ENCODE results near the gene CXCR5.
A peak's percentile ranks its signal among the peaks of the same experiment; 100 is the strongest.

CXCR5 gene

DNA sequence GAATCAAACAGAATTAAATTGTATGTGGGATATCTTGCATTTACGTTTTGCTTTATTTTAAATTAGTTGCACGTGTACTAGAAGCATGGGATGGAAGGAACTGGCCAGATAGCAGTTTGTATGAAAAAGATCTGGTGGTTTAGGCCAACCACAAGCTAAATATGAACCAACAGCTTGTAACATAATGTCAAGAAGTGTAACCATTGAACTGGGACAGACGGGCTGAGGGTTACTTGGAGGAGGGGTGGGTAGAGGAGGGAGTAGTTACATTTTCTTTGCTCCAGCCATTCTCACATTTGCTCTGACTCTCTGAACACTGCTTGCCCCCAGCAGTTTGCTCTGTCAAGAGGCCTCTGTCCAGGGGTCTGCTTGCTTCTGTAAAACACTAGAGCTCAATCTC lies 31.7 kb upstream of the CXCR5 start:
- Histone ChIP-seq H3K4me3 (ENCODE audit: low read depth in 1 of 2, low read length in 1 of 2) (no peak overlapping the region), H3K4me1 (ENCODE audit: control insufficient read depth in 1 of 2, insufficient read depth in 1 of 2, low read depth in 1 of 2, low read length in 1 of 2) (peaks cover 6% of the 10 kb centered on the region in 2 experiments), H3K36me3 (no peaks in the 10 kb centered on the region), H3K27ac (no peak overlapping the region), H3K27me3 (no peaks in the 10 kb centered on the region), H3K9me3 (no peaks in the 10 kb centered on the region)
- TF ChIP-seq, protein P1, sequence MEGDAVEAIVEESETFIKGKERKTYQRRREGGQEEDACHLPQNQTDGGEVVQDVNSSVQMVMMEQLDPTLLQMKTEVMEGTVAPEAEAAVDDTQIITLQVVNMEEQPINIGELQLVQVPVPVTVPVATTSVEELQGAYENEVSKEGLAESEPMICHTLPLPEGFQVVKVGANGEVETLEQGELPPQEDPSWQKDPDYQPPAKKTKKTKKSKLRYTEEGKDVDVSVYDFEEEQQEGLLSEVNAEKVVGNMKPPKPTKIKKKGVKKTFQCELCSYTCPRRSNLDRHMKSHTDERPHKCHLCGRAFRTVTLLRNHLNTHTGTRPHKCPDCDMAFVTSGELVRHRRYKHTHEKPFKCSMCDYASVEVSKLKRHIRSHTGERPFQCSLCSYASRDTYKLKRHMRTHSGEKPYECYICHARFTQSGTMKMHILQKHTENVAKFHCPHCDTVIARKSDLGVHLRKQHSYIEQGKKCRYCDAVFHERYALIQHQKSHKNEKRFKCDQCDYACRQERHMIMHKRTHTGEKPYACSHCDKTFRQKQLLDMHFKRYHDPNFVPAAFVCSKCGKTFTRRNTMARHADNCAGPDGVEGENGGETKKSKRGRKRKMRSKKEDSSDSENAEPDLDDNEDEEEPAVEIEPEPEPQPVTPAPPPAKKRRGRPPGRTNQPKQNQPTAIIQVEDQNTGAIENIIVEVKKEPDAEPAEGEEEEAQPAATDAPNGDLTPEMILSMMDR (IDR thresholded peaks at IDR 0.05) = no peak

DNA sequence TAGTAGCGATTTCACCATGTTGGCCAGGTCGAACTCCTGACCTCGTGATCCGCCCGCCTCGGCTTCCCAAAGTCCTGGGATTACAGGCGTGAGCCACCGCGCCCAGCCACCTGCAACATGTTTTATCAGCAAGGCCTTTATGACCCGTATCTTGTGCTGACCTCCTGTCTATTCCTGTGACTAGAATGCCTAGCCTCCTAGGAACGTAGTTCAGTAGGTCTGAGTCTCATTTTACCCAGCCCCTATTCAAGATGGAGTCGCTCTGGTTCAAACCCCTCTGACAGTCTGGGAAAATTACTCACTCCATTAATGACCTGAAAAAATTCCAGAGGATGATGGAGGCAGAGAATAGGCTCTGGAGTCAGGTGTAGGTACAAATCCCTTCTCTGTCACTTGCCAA lies 30.0 kb upstream of the CXCR5 start:
- Histone ChIP-seq H3K27ac (no peak overlapping the region), H3K9me3 (no peaks in the 10 kb centered on the region), H3K27me3 (no peaks in the 10 kb centered on the region), H3K4me3 (ENCODE audit: low read depth in 1 of 2, low read length in 1 of 2) (no peak overlapping the region), H3K36me3 (no peaks in the 10 kb centered on the region), H3K4me1 (ENCODE audit: control insufficient read depth in 1 of 2, insufficient read depth in 1 of 2, low read depth in 1 of 2, low read length in 1 of 2) (peaks cover 6% of the 10 kb centered on the region in 2 experiments)
- TF ChIP-seq, protein P1 (IDR thresholded peaks at IDR 0.05) = no peak

DNA sequence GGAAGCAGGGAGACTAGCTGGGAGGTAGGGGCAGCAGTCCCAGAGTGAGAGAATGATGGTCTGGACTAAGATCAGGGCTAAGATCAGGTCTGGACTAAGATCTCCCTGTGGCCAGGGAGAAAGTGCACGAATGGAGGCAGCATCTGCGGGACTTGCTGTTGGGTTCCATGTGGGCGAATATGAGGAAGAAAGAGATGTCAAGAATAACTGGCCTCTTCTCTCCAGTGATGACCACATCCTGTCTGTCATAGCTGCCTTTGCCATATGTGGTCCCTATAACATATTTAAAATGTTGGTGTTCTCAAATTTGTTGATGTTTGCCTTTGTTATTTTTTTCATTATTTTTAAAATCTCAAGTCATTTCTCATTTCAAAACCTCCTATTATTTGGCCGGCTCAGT lies 27.4 kb upstream of the CXCR5 start:
- H3K4me1 ChIP-seq (ENCODE audit: control insufficient read depth in 1 of 2, insufficient read depth in 1 of 2, low read depth in 1 of 2, low read length in 1 of 2) = peaks cover 6% of the 10 kb centered on the region in 2 experiments
- H3K27ac ChIP-seq = no peak overlapping the region
- no peaks in the 10 kb centered on the region for H3K36me3 ChIP-seq
- no peaks in the 10 kb centered on the region for H3K27me3 ChIP-seq
- no peaks in the 10 kb centered on the region for H3K9me3 ChIP-seq
- TF ChIP-seq, protein P1 (IDR thresholded peaks at IDR 0.05) = no peak
- no peak overlapping the region for H3K4me3 ChIP-seq (ENCODE audit: low read depth in 1 of 2, low read length in 1 of 2)

DNA sequence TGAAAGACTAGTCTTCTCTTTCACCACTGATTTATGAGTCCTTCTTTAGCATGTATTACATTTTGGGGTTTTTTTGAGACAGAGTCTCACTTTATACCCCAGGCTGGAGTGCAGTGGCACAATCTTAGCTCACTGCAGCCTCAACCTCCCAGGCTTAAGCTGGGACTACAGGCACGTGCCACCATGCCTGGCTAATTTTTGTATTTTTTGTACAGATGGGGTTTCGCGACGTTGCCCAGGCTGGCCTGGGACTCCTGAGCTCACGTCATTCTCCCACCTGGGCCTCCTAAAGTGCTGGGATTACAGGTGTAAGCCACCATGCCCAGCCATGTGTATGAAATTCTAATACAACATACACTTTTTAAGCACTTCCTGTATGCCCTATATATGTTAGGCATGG lies 26.3 kb upstream of the CXCR5 start:
- Histone ChIP-seq H3K9me3 (no peaks in the 10 kb centered on the region), H3K4me3 (ENCODE audit: low read depth in 1 of 2, low read length in 1 of 2) (no peak overlapping the region), H3K4me1 (ENCODE audit: control insufficient read depth in 1 of 2, insufficient read depth in 1 of 2, low read depth in 1 of 2, low read length in 1 of 2) (peaks cover 3 to 4% of the 10 kb centered on the region in 2 experiments), H3K27ac (no peak overlapping the region), H3K36me3 (no peaks in the 10 kb centered on the region), H3K27me3 (no peaks in the 10 kb centered on the region)
- TF ChIP-seq, protein P1 (IDR thresholded peaks at IDR 0.05) = no peak

DNA sequence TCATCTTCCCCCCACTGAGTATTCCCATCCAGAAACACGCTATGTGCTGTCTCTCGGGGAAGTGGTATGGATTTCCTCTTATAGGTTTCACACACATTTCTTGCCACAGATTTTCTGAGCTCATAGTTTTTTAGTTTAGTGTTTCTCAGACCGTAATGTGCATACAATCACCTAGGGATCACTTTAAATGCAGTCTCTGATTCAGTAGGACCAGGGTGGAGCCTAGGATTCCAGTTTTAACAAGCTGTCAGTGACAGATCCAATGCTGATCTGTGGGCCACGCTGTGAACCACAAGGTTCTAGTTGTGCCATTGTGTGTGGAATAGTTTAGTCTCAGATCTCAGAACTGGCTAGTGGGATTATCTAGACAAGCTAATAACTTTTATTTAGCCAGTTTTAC lies 23.7 kb upstream of the CXCR5 start:
- H3K36me3 ChIP-seq = no peaks in the 10 kb centered on the region
- H3K4me3 ChIP-seq (ENCODE audit: low read depth in 1 of 2, low read length in 1 of 2) = no peak overlapping the region
- no peaks in the 10 kb centered on the region for H3K27me3 ChIP-seq
- H3K27ac ChIP-seq = no peak overlapping the region
- peaks cover 4 to 6% of the 10 kb centered on the region in 2 experiments for H3K4me1 ChIP-seq (ENCODE audit: control insufficient read depth in 1 of 2, insufficient read depth in 1 of 2, low read depth in 1 of 2, low read length in 1 of 2)
- H3K9me3 ChIP-seq = no peaks in the 10 kb centered on the region
- TF ChIP-seq, protein P1 (IDR thresholded peaks at IDR 0.05) = no peak

DNA sequence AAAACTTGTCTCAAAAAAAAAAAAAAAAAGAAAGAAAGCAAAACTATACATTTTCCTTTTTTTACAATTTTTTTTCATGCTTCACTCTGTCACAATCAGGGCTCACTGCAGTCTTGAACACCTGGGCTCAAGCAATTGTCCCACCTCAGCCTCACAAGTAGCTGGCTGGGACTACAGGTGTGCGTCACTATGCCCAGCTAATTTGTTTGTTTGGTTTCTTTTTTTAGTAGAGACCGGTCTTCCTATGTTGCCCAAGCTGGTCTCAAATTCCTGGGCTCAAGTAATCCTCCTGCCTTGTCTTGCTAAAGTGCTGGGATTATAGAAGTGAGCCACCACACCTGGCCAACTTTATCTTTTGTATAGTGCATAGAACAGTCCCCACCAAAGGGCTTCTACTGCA lies 15.0 kb upstream of the CXCR5 start:
- H3K9me3 ChIP-seq = no peaks in the 10 kb centered on the region
- H3K4me3 ChIP-seq (ENCODE audit: low read depth in 1 of 2, low read length in 1 of 2) = no peak overlapping the region
- no peaks in the 10 kb centered on the region for H3K27me3 ChIP-seq
- no peaks in the 10 kb centered on the region for H3K36me3 ChIP-seq
- H3K27ac ChIP-seq = peak overlapping the region; percentile 99
- TF ChIP-seq, protein P1 (IDR thresholded peaks at IDR 0.05) = no peak
- peaks cover 26 to 29% of the 10 kb centered on the region in 2 experiments for H3K4me1 ChIP-seq (ENCODE audit: control insufficient read depth in 1 of 2, insufficient read depth in 1 of 2, low read depth in 1 of 2, low read length in 1 of 2)

All from neutrophil (primary cell).